Neutrophil (primary cell): ENCODE results near the gene CAP1.

ENCODE experiments used
- H3K27ac ChIP-seq: fragments of 200-600 bp; sonication (generic); 2 replicates; pipeline ENCODE4 v1.5.1; 2016; ENCODE audit warnings: mild to moderate bottlenecking, moderate library complexity
- H3K27me3 ChIP-seq: fragments of 200-600 bp; sonication (generic); 2 replicates; pipeline ENCODE4 v1.6.0; 2016; ENCODE audit warnings: mild to moderate bottlenecking
- H3K36me3 ChIP-seq: fragments of 200-600 bp; sonication (generic); 2 replicates; pipeline ENCODE4 v1.5.1; 2017
- H3K4me1 ChIP-seq, 2 experiments: fragments of 200-600 bp in 1 of 2; sonication (generic) in 1 of 2; 1 replicate in 1 of 2; 2 replicates in 1 of 2; pipeline versions ENCODE4 v1.5.1 to v1.6.1; 2013 to 2016; ENCODE audit warnings: low read depth in 1 of 2, low read length in 1 of 2, mild to moderate bottlenecking in 1 of 2, moderate library complexity in 1 of 2; ENCODE audit not compliant: control insufficient read depth in 1 of 2, insufficient read depth in 1 of 2
- H3K4me3 ChIP-seq, 2 experiments: fragments of 200-600 bp in 1 of 2; sonication (generic) in 1 of 2; 1 replicate in 1 of 2; 2 replicates in 1 of 2; pipeline ENCODE4 v1.5.1; 2013 to 2016; ENCODE audit warnings: low read depth in 1 of 2, low read length in 1 of 2, mild to moderate bottlenecking in 1 of 2, moderate library complexity in 1 of 2
- H3K9me3 ChIP-seq: fragments of 200-600 bp; sonication (generic); 2 replicates; pipeline ENCODE4 v1.5.1; 2016
- TF ChIP-seq, protein P1 (sequence below): fragments of 200-600 bp; sonication (generic); IDR thresholded peaks from 2 replicates; pipeline ENCODE4 v1.5.1; 2016; ENCODE audit warnings: antibody characterized with exemption

Gene CAP1

GRCh38 chr1:40027647-40028046 lies 12.9 kb upstream of the CAP1 start:
- Histone ChIP-seq H3K27me3 (peaks cover 8% of the 10 kb centered on the region), H3K4me3 (no peak overlapping the region), H3K4me1 (peaks cover 5 to 7% of the 10 kb centered on the region in 2 experiments), H3K36me3 (no peaks in the 10 kb centered on the region), H3K27ac (no peak overlapping the region), H3K9me3 (no peaks in the 10 kb centered on the region)
- TF ChIP-seq, protein P1, sequence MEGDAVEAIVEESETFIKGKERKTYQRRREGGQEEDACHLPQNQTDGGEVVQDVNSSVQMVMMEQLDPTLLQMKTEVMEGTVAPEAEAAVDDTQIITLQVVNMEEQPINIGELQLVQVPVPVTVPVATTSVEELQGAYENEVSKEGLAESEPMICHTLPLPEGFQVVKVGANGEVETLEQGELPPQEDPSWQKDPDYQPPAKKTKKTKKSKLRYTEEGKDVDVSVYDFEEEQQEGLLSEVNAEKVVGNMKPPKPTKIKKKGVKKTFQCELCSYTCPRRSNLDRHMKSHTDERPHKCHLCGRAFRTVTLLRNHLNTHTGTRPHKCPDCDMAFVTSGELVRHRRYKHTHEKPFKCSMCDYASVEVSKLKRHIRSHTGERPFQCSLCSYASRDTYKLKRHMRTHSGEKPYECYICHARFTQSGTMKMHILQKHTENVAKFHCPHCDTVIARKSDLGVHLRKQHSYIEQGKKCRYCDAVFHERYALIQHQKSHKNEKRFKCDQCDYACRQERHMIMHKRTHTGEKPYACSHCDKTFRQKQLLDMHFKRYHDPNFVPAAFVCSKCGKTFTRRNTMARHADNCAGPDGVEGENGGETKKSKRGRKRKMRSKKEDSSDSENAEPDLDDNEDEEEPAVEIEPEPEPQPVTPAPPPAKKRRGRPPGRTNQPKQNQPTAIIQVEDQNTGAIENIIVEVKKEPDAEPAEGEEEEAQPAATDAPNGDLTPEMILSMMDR = no peak

- TF ChIP-seq, protein P1 = no peak
- Histone ChIP-seq H3K27ac (no peak overlapping the region), H3K4me1 (peaks cover 7 to 14% of the 10 kb centered on the region in 2 experiments), H3K36me3 (no peaks in the 10 kb centered on the region), H3K27me3 (peaks cover 8% of the 10 kb centered on the region), H3K9me3 (no peaks in the 10 kb centered on the region), H3K4me3 (no peak overlapping the region)
These were observed 10.9 kb upstream of the CAP1 start for GRCh38 chr1:40029608-40030007.

DNA sequence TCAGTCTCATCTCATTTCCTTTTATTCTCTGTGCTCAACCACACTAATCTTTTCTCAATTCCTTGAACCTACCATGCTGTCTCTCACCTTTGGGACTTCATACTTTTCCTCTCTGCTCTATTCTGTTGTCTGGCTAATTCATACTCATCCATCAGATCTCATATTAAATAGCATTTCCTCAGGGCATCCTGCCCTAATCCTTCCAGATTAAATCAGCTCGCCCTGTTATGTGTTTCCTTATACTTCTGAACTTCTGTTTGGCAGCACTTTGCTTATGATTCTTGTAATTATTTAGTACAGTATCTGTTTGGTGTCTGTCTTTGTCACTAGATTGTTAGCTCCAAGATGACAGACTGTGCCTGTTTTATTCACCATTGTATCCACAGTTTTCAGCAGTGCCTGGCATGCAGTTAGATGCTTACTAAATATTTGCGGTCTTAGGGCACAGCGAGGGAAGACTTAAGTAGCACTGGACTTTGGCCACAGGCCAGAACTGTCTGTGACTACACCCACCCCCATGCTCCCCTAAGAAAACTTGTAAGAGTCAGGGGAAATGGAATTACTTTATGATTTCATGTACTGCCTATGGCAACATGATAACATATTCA lies 9.9 kb upstream of the CAP1 start:
- peaks cover 8% of the 10 kb centered on the region for H3K27me3 ChIP-seq
- TF ChIP-seq, protein P1 = no peak
- H3K27ac ChIP-seq = no peak overlapping the region
- no peaks in the 10 kb centered on the region for H3K36me3 ChIP-seq
- no peaks in the 10 kb centered on the region for H3K9me3 ChIP-seq
- H3K4me3 ChIP-seq = no peak overlapping the region
- H3K4me1 ChIP-seq = peaks cover 17 to 24% of the 10 kb centered on the region in 2 experiments

- TF ChIP-seq, protein P1 = peak; percentile 68
- peaks cover 31 to 41% of the 10 kb centered on the region in 2 experiments for H3K4me1 ChIP-seq
These were observed 8.2 kb upstream of the CAP1 start for GRCh38 chr1:40032240-40032891.

GRCh38 chr1:40034869-40035268 lies 5.7 kb upstream of the CAP1 start:
- TF ChIP-seq, protein P1 = no peak
- Histone ChIP-seq H3K27ac (peak overlapping the region; percentile 75), H3K4me3 (peak overlapping the region in 1 of 2 experiments; percentile 14), H3K36me3 (no peaks in the 10 kb centered on the region), H3K27me3 (no peaks in the 10 kb centered on the region), H3K9me3 (no peaks in the 10 kb centered on the region), H3K4me1 (peaks cover 56 to 66% of the 10 kb centered on the region in 2 experiments)

More at GRCh38 chr1:40032240-40032891, 8.2 kb upstream of the CAP1 start:
- Histone ChIP-seq H3K27me3 (peaks cover 8% of the 10 kb centered on the region), H3K27ac (no peak overlapping the region), H3K36me3 (no peaks in the 10 kb centered on the region), H3K4me3 (no peak overlapping the region), H3K9me3 (no peaks in the 10 kb centered on the region)
